H9 (cell line): ENCODE measurements around the gene ANO2. TPM values are rescaled to one million over a fixed set of nuclear protein-coding genes. Genes with fewer than 3 reads are reported as not detected.

Experiments used
- DNase-seq: peaks from one replicate; pipeline ENCODE4 v3.0.0-alpha.2; 2017
- H2AFZ ChIP-seq: one replicate; pipeline ENCODE4 v1.6.1; 2013; ENCODE audit warnings: mild to moderate bottlenecking, low read length, control low read depth, moderate library complexity
- H2AK5ac ChIP-seq: 2 replicates; pipeline ENCODE4 v1.6.1; 2013; ENCODE audit warnings: low read length, control low read depth, mixed read lengths; ENCODE audit not compliant: insufficient read length
- H2BK120ac ChIP-seq: one replicate; pipeline ENCODE4 v1.6.1; 2013; ENCODE audit warnings: low read depth, mild to moderate bottlenecking, low read length, control low read depth, inconsistent platforms; ENCODE audit not compliant: poor library complexity, severe bottlenecking
- H2BK12ac ChIP-seq: 2 replicates; pipeline ENCODE4 v1.6.1; 2013; ENCODE audit warnings: low read length, control low read depth, mixed read lengths, low read depth; ENCODE audit not compliant: insufficient read length
- H2BK15ac ChIP-seq: 2 replicates; pipeline ENCODE4 v1.6.1; 2013; ENCODE audit warnings: low read depth, low read length, control low read depth
- H2BK20ac ChIP-seq: one replicate; pipeline ENCODE4 v1.6.1; 2013; ENCODE audit warnings: low read depth, mild to moderate bottlenecking, low read length, control low read depth, inconsistent platforms; ENCODE audit not compliant: poor library complexity, severe bottlenecking
- H2BK5ac ChIP-seq: 2 replicates; pipeline ENCODE4 v1.6.1; 2013; ENCODE audit warnings: low read length, control low read depth, mixed read lengths; ENCODE audit not compliant: insufficient read length
- H3K14ac ChIP-seq: 2 replicates; pipeline ENCODE4 v1.6.1; 2013; ENCODE audit warnings: low read length, control low read depth; ENCODE audit not compliant: insufficient read depth
- H3K18ac ChIP-seq: 2 replicates; pipeline ENCODE4 v1.6.1; 2013; ENCODE audit warnings: low read depth, mild to moderate bottlenecking, mixed read lengths, low read length, control low read depth; ENCODE audit not compliant: insufficient read length
- H3K23ac ChIP-seq: 2 replicates; pipeline ENCODE4 v1.6.1; 2013; ENCODE audit warnings: low read length, control low read depth, mixed read lengths, low read depth; ENCODE audit not compliant: insufficient read length
- H3K23me2 ChIP-seq: 2 replicates; pipeline ENCODE4 v1.6.1; 2013; ENCODE audit warnings: low read depth, mild to moderate bottlenecking, mixed read lengths, low read length, control low read depth; ENCODE audit not compliant: insufficient read length, poor library complexity, severe bottlenecking
- H3K27ac ChIP-seq: 2 replicates; pipeline ENCODE4 v1.5.1; 2013; ENCODE audit warnings: low read length, control low read depth, mixed read lengths, low read depth; ENCODE audit not compliant: insufficient read length
- H3K27me3 ChIP-seq: 2 replicates; pipeline ENCODE4 v1.6.1; 2013; ENCODE audit warnings: low read length, control low read depth, inconsistent platforms; ENCODE audit not compliant: insufficient read depth
- H3K4ac ChIP-seq: 2 replicates; pipeline ENCODE4 v1.6.1; 2013; ENCODE audit warnings: low read depth, mild to moderate bottlenecking, control low read depth, inconsistent platforms, low read length, moderate library complexity
- H3K4me1 ChIP-seq: 2 replicates; pipeline ENCODE4 v1.6.1; 2013; ENCODE audit warnings: low read length, control low read depth, inconsistent platforms; ENCODE audit not compliant: insufficient read depth
- H3K4me2 ChIP-seq: 2 replicates; pipeline ENCODE4 v1.6.1; 2013; ENCODE audit warnings: low read length, control low read depth, mixed read lengths; ENCODE audit not compliant: insufficient read length, insufficient read depth
- H3K56ac ChIP-seq: 2 replicates; pipeline ENCODE4 v1.6.1; 2013; ENCODE audit warnings: low read depth, mild to moderate bottlenecking, mixed read lengths, low read length, control low read depth; ENCODE audit not compliant: insufficient read length
- H3K79me1 ChIP-seq: 2 replicates; pipeline ENCODE4 v1.6.1; 2013; ENCODE audit warnings: low read depth, mild to moderate bottlenecking, moderate library complexity, low read length, control low read depth, inconsistent platforms; ENCODE audit not compliant: insufficient read depth, poor library complexity, severe bottlenecking
- H3K79me2 ChIP-seq: 2 replicates; pipeline ENCODE4 v1.6.1; 2013; ENCODE audit warnings: low read length, control low read depth, inconsistent platforms; ENCODE audit not compliant: insufficient read depth
- H3K9ac ChIP-seq: 2 replicates; pipeline ENCODE4 v1.6.1; 2013; ENCODE audit warnings: low read length, control low read depth, mixed read lengths; ENCODE audit not compliant: insufficient read length; ENCODE audit errors: extremely low read depth
- H3K9me3 ChIP-seq: one replicate; pipeline ENCODE4 v1.6.1; 2013; ENCODE audit warnings: low read depth, low read length, inconsistent platforms; ENCODE audit not compliant: control insufficient read depth
- H3T11ph ChIP-seq: one replicate; pipeline ENCODE4 v1.6.1; 2013; ENCODE audit warnings: mild to moderate bottlenecking, low read length, control low read depth, inconsistent platforms
- H4K20me1 ChIP-seq: one replicate; pipeline ENCODE4 v1.6.1; 2013; ENCODE audit not compliant: control insufficient read depth, insufficient read length, insufficient read depth
- H4K5ac ChIP-seq: 2 replicates; pipeline ENCODE4 v1.6.1; 2013; ENCODE audit warnings: low read depth, mild to moderate bottlenecking, mixed read lengths, low read length, control low read depth; ENCODE audit not compliant: insufficient read length
- H4K8ac ChIP-seq: replicated peaks from 2 replicates; pipeline ENCODE4 v1.6.1; 2013; ENCODE audit warnings: low read length, control low read depth, mixed read lengths, low read depth; ENCODE audit not compliant: insufficient read length
- H4K91ac ChIP-seq: 2 replicates; pipeline ENCODE4 v1.6.1; 2013; ENCODE audit warnings: low read depth, mild to moderate bottlenecking, moderate library complexity, mixed read lengths, low read length, control low read depth; ENCODE audit not compliant: insufficient read length
- H3K27ac Mint-ChIP-seq, 3 experiments: 2 replicates in 2 of 3; 3 replicates in 1 of 3; pipeline ENCODE4 v1.8.0; 2020 to 2021; ENCODE audit warnings: mixed read lengths in 3 of 3, mild to moderate bottlenecking in 1 of 3, moderate library complexity in 1 of 3
- H3K27me3 Mint-ChIP-seq: 2 replicates; pipeline ENCODE4 v1.8.0; 2021; ENCODE audit warnings: low read depth, mild to moderate bottlenecking, moderate library complexity, mixed read lengths
- H3K36me3 Mint-ChIP-seq, 3 experiments: 2 replicates in 2 of 3; 3 replicates in 1 of 3; pipeline ENCODE4 v1.8.0; 2020 to 2021; ENCODE audit warnings: low read depth in 3 of 3, mixed read lengths in 3 of 3; ENCODE audit not compliant: insufficient read depth in 1 of 3
- H3K4me1 Mint-ChIP-seq, 2 experiments: 2 replicates each; pipeline ENCODE4 v1.8.0; 2020; ENCODE audit warnings: mixed read lengths in 2 of 2
- H3K4me3 Mint-ChIP-seq, 2 experiments: 2 replicates in 1 of 2; 3 replicates in 1 of 2; pipeline ENCODE4 v1.8.0; 2020 to 2021; ENCODE audit warnings: mild to moderate bottlenecking in 2 of 2, mixed read lengths in 2 of 2, moderate library complexity in 1 of 2
- H3K9me3 Mint-ChIP-seq, 2 experiments: 2 replicates in 1 of 2; 3 replicates in 1 of 2; pipeline ENCODE4 v1.8.0; 2020; ENCODE audit warnings: mild to moderate bottlenecking in 2 of 2, mixed read lengths in 2 of 2, moderate library complexity in 1 of 2
- CTCF ChIP-seq: fragments of 200-600 bp; sonication (generic); conservative IDR thresholded peaks from 3 replicates; pipeline ENCODE4 v1.8.0; 2021; ENCODE audit warnings: antibody characterized with exemption, mild to moderate bottlenecking
- WGBS: extraction: QIAGEN DNeasy Blood & Tissue Kit; methylation state at CpG from one replicate; pipeline ENCODE4 v1.1.7; 2013; ENCODE audit warnings: missing lambda C conversion rate, low lambda C conversion rate, mixed read lengths; ENCODE audit not compliant: insufficient read length; ENCODE audit errors: extremely low coverage; 5-methylcytosine and 5-hydroxymethylcytosine counted together
- total RNA-seq: library from RNA; stranded (reverse); gene quantifications from 2 replicates; pipeline ENCODE4 v1.2.1, GENCODE V29; 2021

Gene ANO2
- total RNA-seq, 1 experiment from 2014 or later: 3.8 TPM

DNA sequence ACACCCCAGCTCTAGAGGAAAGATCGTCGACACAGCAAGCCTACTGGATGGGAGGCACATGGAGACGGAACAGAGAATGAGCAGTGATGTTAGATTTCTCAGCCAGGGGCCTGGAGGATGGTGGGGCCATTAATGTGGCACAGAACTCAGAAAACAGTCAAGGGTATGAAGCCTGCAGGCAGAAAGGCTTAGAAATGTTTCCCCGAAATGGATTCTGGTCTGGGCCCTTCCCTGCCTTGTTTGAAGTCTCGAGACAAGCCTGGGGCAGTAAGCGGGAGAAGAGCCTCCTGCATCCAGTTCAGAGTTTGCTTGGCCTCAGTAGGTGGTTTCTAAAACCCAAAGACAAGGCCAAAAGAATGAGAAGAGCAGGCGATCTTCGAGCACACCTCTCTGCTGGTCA, 354.7 kb downstream of the ANO2 start:
- Mint-ChIP-seq H3K4me1 (peaks cover 42 to 43% of the 10 kb centered on the region in 2 experiments), H3K36me3 (no peaks in the 10 kb centered on the region), H3K27ac (no peak overlapping the region), H3K9me3 (no peaks in the 10 kb centered on the region), H3K27me3 (peaks cover 7% of the 10 kb centered on the region), H3K4me3 (no peak overlapping the region)
- no peak for TF ChIP-seq CTCF
- Histone ChIP-seq H3K23ac (no peak overlapping the region), H2BK20ac (no peak overlapping the region), H2BK15ac (no peak overlapping the region), H3K4ac (no peak overlapping the region), H3K4me2 (no peak overlapping the region), H4K91ac (no peak overlapping the region), H2AFZ (no peak overlapping the region), H3K23me2 (no peaks in the 10 kb centered on the region), H2BK120ac (no peak overlapping the region), H3K4me1 (peaks cover 3% of the 10 kb centered on the region; the same call in 1 of the 2 replicates), H3K14ac (no peak overlapping the region), H3K56ac (no peak overlapping the region), H4K8ac (no peak overlapping the region), H3K79me1 (no peaks in the 10 kb centered on the region), H2BK12ac (no peak overlapping the region), H3T11ph (no peak overlapping the region), H3K79me2 (no peaks in the 10 kb centered on the region), H3K18ac (no peak overlapping the region), H3K9me3 (no peaks in the 10 kb centered on the region), H3K27ac (no peak overlapping the region), H4K5ac (no peak overlapping the region), H3K27me3 (no peaks in the 10 kb centered on the region), H3K9ac (no peak overlapping the region), H2AK5ac (no peak overlapping the region), H4K20me1 (no peaks in the 10 kb centered on the region), H2BK5ac (no peak overlapping the region)
- WGBS: no CpG with 5 or more reads among the region's 8 CpGs
- no peak for DNase-seq
